ENCODE measurements around the gene EXD1. TPM values are rescaled to one million over a fixed set of nuclear protein-coding genes. Genes with fewer than 3 reads are reported as not detected.
"Not testable (repeated sequence)": the region's sequence is repeated elsewhere in the genome, so short reads cannot be mapped to it uniquely, and the experiment has no call there.

The EXD1 gene
- total and polyA plus RNA-seq, 9 donors, result not detected

- WGBS, 3 donors, result 90 to 98% (median 96%) methylated on average over 5 of the region's 5 CpGs
- no peaks in the 10 kb centered on the region for H3K4me1 ChIP-seq (ENCODE audit: insufficient read depth)
- H3K36me3 ChIP-seq, result no peaks in the 10 kb centered on the region
- H3K27me3 ChIP-seq, result no peaks in the 10 kb centered on the region
- TF ChIP-seq CTCF (IDR thresholded peaks at IDR 0.05), result no peak
- no peak for TF ChIP-seq EP300 (IDR thresholded peaks at IDR 0.05)
- TF ChIP-seq POLR2A (IDR thresholded peaks at IDR 0.05), result no peak
- no peak overlapping the region for H3K27ac ChIP-seq
- no peak for DNase-seq
- no peak overlapping the region for H3K4me3 ChIP-seq
- H3K9me3 ChIP-seq, result no peaks in the 10 kb centered on the region
- intact Hi-C loops (cut with DNase I), result no loop called here
Measured at GRCh38 chr15:41251411-41251810, 20.9 kb upstream of the EXD1 start.

- H3K36me3 ChIP-seq; intact Hi-C loops (cut with DNase I); H3K4me1 ChIP-seq (ENCODE audit: insufficient read depth); H3K9me3 ChIP-seq; H3K27ac ChIP-seq; H3K27me3 ChIP-seq; H3K4me3 ChIP-seq; DNase-seq: not testable (repeated sequence)
- WGBS, 3 donors, result 85 to 94% (median 88%) methylated on average over 8 of the region's 8 CpGs
Measured at GRCh38 chr15:41250745-41251144, 20.2 kb upstream of the EXD1 start.

- no peaks in the 10 kb centered on the region for H3K27me3 ChIP-seq
- no peak overlapping the region for H3K4me3 ChIP-seq
- intact Hi-C loops (cut with DNase I), result no loop called here
- TF ChIP-seq CTCF (IDR thresholded peaks at IDR 0.05) (no peak), POLR2A (IDR thresholded peaks at IDR 0.05) (no peak), EP300 (IDR thresholded peaks at IDR 0.05) (no peak)
- 89 to 91% (median 91%) methylated on average over 6 of the region's 6 CpGs for WGBS, 3 donors
- no peaks in the 10 kb centered on the region for H3K9me3 ChIP-seq
- H3K4me1 ChIP-seq (ENCODE audit: insufficient read depth), result no peaks in the 10 kb centered on the region
- H3K36me3 ChIP-seq, result no peaks in the 10 kb centered on the region
- H3K27ac ChIP-seq, result no peak overlapping the region
- no peak for DNase-seq
Measured at GRCh38 chr15:41241221-41241964, 10.8 kb upstream of the EXD1 start.

GRCh38 chr15:41238100-41238499 is 7.5 kb upstream of the EXD1 start:
- intact Hi-C loops (cut with DNase I), result no loop called here

More at GRCh38 chr15:41238100-41238499, 7.5 kb upstream of the EXD1 start:
- H3K27me3 ChIP-seq, result no peaks in the 10 kb centered on the region
- no peak overlapping the region for H3K4me3 ChIP-seq
- TF ChIP-seq CTCF (IDR thresholded peaks at IDR 0.05) (no peak), POLR2A (IDR thresholded peaks at IDR 0.05) (no peak), EP300 (IDR thresholded peaks at IDR 0.05) (no peak)
- no peak overlapping the region for H3K27ac ChIP-seq
- WGBS, 3 donors, result 60 to 70% (median 66%) methylated on average over 5 of the region's 5 CpGs
- no peaks in the 10 kb centered on the region for H3K4me1 ChIP-seq (ENCODE audit: insufficient read depth)
- no peak for DNase-seq
- no peaks in the 10 kb centered on the region for H3K9me3 ChIP-seq
- H3K36me3 ChIP-seq, result no peaks in the 10 kb centered on the region
